WTC11 (cell line): ENCODE data around the gene FAF1. TPM values are rescaled to one million over a fixed set of nuclear protein-coding genes. Genes with fewer than 3 reads are reported as not detected.

Source experiments
- ATAC-seq: fragments of 200-7000 bp; cut with Tn5 transposase; 2 replicates; pipeline ENCODE4 v1.10.0; 2021; ENCODE audit warnings: mild to moderate bottlenecking, moderate library complexity
- CTCF ChIA-PET: fragments of 300-600 bp; sonication (Branson Sonifier 250); formaldehyde crosslinking; loops from one replicate; lab custom pipeline; 2021; ENCODE audit warnings: antibody characterized with exemption; lab: Charles Lee
- POLR2A ChIA-PET: fragments of 350-600 bp; sonication (Branson Sonifier 250); formaldehyde crosslinking; loops from one replicate; lab custom pipeline; 2021; ENCODE audit warnings: antibody characterized with exemption; lab: Charles Lee
- DNase-seq: peaks from one replicate; pipeline ENCODE4 v3.0.0; 2021; ENCODE audit warnings: low spot score
- H3K27ac Mint-ChIP-seq: 2 replicates; pipeline ENCODE4 v1.8.0; 2021; ENCODE audit warnings: mixed read lengths
- H3K27me3 Mint-ChIP-seq: 2 replicates; pipeline ENCODE4 v1.8.0; 2021; ENCODE audit warnings: low read depth, mild to moderate bottlenecking, moderate library complexity, mixed read lengths
- H3K36me3 Mint-ChIP-seq: 2 replicates; pipeline ENCODE4 v1.8.0; 2021; ENCODE audit warnings: mixed read lengths
- H3K4me1 Mint-ChIP-seq: 2 replicates; pipeline ENCODE4 v1.8.0; 2022; ENCODE audit warnings: mixed read lengths
- H3K4me3 Mint-ChIP-seq: 2 replicates; pipeline ENCODE4 v1.8.0; 2021; ENCODE audit warnings: mild to moderate bottlenecking, moderate library complexity, mixed read lengths
- H3K9me3 Mint-ChIP-seq: 2 replicates; pipeline ENCODE4 v1.8.0; 2021; ENCODE audit warnings: mixed read lengths
- ATF2 ChIP-seq: sonication (generic); formaldehyde crosslinking; IDR thresholded peaks from 2 replicates; pipeline ENCODE4 v1.8.1; 2022; ENCODE audit warnings: low read depth, missing genetic modification reagents, borderline replicate concordance
- CDX4 ChIP-seq: fragments of 250-450 bp; sonication (Bioruptor Pico); IDR thresholded peaks from 2 replicates; pipeline ENCODE4 v1.9.0; 2021; ENCODE audit warnings: moderate library complexity, mild to moderate bottlenecking, inconsistent platforms, borderline replicate concordance
- CREB1 ChIP-seq: sonication (generic); formaldehyde crosslinking; IDR thresholded peaks from 2 replicates; pipeline ENCODE4 v1.8.0; 2023; ENCODE audit warnings: mild to moderate bottlenecking, missing genetic modification reagents
- CREM ChIP-seq: sonication (generic); formaldehyde crosslinking; IDR thresholded peaks from 2 replicates; pipeline ENCODE4 v1.8.1; 2022; ENCODE audit warnings: mild to moderate bottlenecking, missing genetic modification reagents, moderate library complexity
- ELF4 ChIP-seq: sonication (generic); formaldehyde crosslinking; IDR thresholded peaks from 2 replicates; pipeline ENCODE4 v1.8.1; 2022; ENCODE audit warnings: low read depth, mild to moderate bottlenecking, moderate library complexity, missing genetic modification reagents
- FOXP4 ChIP-seq: sonication (generic); formaldehyde crosslinking; IDR thresholded peaks from 2 replicates; pipeline ENCODE4 v1.8.0; 2022; ENCODE audit warnings: mild to moderate bottlenecking, missing genetic modification reagents
- GRHL2 ChIP-seq: fragments of 250-450 bp; sonication (Bioruptor Pico); IDR thresholded peaks from 2 replicates; pipeline ENCODE4 v1.8.0; 2022; ENCODE audit warnings: mild to moderate bottlenecking, moderate library complexity; ENCODE audit not compliant: insufficient replicate concordance, severe bottlenecking
- GTF2I ChIP-seq: fragments of 250-450 bp; sonication (Bioruptor Pico); conservative IDR thresholded peaks from 2 replicates; pipeline ENCODE4 v1.4.0; 2021; ENCODE audit warnings: mild to moderate bottlenecking
- JAZF1 ChIP-seq: fragments of 250-450 bp; sonication (Bioruptor Pico); IDR thresholded peaks from 2 replicates; pipeline ENCODE4 v1.9.0; 2021; ENCODE audit warnings: moderate library complexity, mild to moderate bottlenecking, inconsistent platforms
- SMAD3 ChIP-seq: sonication (generic); formaldehyde crosslinking; IDR thresholded peaks from 2 replicates; pipeline ENCODE4 v1.8.0; 2022; ENCODE audit warnings: missing genetic modification reagents, mild to moderate bottlenecking, borderline replicate concordance
- SMAD4 ChIP-seq: sonication (generic); formaldehyde crosslinking; IDR thresholded peaks from 2 replicates; pipeline ENCODE4 v1.8.0; 2022; ENCODE audit warnings: mild to moderate bottlenecking, missing genetic modification reagents
- SOX15 ChIP-seq: fragments of 250-450 bp; sonication (Bioruptor Pico); IDR thresholded peaks from 2 replicates; pipeline ENCODE4 v1.9.0; 2021; ENCODE audit warnings: mild to moderate bottlenecking
- ZNF138 ChIP-seq: sonication (generic); formaldehyde crosslinking; conservative IDR thresholded peaks from 2 replicates; pipeline ENCODE4 v1.8.1; 2022; ENCODE audit warnings: mild to moderate bottlenecking, moderate library complexity, missing genetic modification reagents
- ZNF219 ChIP-seq: sonication (generic); formaldehyde crosslinking; IDR thresholded peaks from 2 replicates; pipeline ENCODE4 v1.8.0; 2023; ENCODE audit warnings: missing genetic modification reagents, mild to moderate bottlenecking, borderline replicate concordance
- ZNF263 ChIP-seq: sonication (generic); formaldehyde crosslinking; IDR thresholded peaks from 2 replicates; pipeline ENCODE4 v1.8.1; 2022; ENCODE audit warnings: low read depth, mild to moderate bottlenecking, moderate library complexity, missing genetic modification reagents
- ZNF512 ChIP-seq: sonication (generic); formaldehyde crosslinking; IDR thresholded peaks from 2 replicates; pipeline ENCODE4 v1.8.1; 2022; ENCODE audit warnings: missing genetic modification reagents, borderline replicate concordance
- total RNA-seq: library from RNA; stranded (reverse); gene quantifications from 3 replicates; pipeline ENCODE4 v1.2.3, GENCODE V29; 2021
- TF ChIP-seq, protein P1 (sequence below): sonication (generic); formaldehyde crosslinking; IDR thresholded peaks from 2 replicates; pipeline ENCODE4 v1.8.0; 2022; ENCODE audit warnings: mild to moderate bottlenecking, missing genetic modification reagents
- TF ChIP-seq, protein P2 (sequence below): fragments of 250-450 bp; sonication (Bioruptor Pico); IDR thresholded peaks from 2 replicates; pipeline ENCODE4 v2.1.2; 2022; ENCODE audit warnings: mild to moderate bottlenecking, moderate library complexity
- TF ChIP-seq, protein P3 (sequence below): sonication (generic); formaldehyde crosslinking; IDR thresholded peaks from 2 replicates; pipeline ENCODE4 v1.8.1; 2023; ENCODE audit warnings: mild to moderate bottlenecking, missing genetic modification reagents, borderline replicate concordance

Gene FAF1
- total RNA-seq, 1 experiment from 2014 or later, result 53.5 TPM

GRCh38 chr1:50989694-50990093 lies 29.6 kb upstream of the FAF1 start:
- CTCF ChIA-PET, result interaction anchor here (0.5 kb wide), 1 partner anchor 194 kb away, joined by 3 read pairs; no protein-coding TSS in a partner anchor
- POLR2A ChIA-PET, result no interaction called here
- DNase-seq (no peak), ATAC-seq (no peak)
- H3K27ac Mint-ChIP-seq, result no peak overlapping the region
- H3K27me3 Mint-ChIP-seq, result peaks cover 19% of the 10 kb centered on the region
- TF ChIP-seq, protein P1, sequence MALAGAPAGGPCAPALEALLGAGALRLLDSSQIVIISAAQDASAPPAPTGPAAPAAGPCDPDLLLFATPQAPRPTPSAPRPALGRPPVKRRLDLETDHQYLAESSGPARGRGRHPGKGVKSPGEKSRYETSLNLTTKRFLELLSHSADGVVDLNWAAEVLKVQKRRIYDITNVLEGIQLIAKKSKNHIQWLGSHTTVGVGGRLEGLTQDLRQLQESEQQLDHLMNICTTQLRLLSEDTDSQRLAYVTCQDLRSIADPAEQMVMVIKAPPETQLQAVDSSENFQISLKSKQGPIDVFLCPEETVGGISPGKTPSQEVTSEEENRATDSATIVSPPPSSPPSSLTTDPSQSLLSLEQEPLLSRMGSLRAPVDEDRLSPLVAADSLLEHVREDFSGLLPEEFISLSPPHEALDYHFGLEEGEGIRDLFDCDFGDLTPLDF (CRISPR knock-in tag), result no peak
- TF ChIP-seq, protein P2, sequence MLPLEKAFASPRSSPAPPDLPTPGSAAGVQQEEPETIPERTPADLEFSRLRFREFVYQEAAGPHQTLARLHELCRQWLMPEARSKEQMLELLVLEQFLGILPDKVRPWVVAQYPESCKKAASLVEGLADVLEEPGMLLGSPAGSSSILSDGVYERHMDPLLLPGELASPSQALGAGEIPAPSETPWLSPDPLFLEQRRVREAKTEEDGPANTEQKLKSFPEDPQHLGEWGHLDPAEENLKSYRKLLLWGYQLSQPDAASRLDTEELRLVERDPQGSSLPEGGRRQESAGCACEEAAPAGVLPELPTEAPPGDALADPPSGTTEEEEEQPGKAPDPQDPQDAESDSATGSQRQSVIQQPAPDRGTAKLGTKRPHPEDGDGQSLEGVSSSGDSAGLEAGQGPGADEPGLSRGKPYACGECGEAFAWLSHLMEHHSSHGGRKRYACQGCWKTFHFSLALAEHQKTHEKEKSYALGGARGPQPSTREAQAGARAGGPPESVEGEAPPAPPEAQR (CRISPR knock-in tag), result no peak
- TF ChIP-seq CREM (CRISPR knock-in tag) (no peak), SOX15 (CRISPR knock-in tag) (no peak), ZNF138 (no peak), ZNF219 (CRISPR knock-in tag) (no peak), CDX4 (CRISPR knock-in tag) (no peak), JAZF1 (CRISPR knock-in tag) (no peak), ZNF263 (CRISPR knock-in tag) (no peak), ZNF512 (CRISPR knock-in tag) (no peak), CREB1 (CRISPR knock-in tag) (no peak), ELF4 (no peak), GTF2I (CRISPR knock-in tag) (no peak), SMAD4 (CRISPR knock-in tag) (no peak), SMAD3 (CRISPR knock-in tag) (no peak), ATF2 (no peak), GRHL2 (CRISPR knock-in tag) (no peak), FOXP4 (CRISPR knock-in tag) (no peak)
- TF ChIP-seq, protein P3, sequence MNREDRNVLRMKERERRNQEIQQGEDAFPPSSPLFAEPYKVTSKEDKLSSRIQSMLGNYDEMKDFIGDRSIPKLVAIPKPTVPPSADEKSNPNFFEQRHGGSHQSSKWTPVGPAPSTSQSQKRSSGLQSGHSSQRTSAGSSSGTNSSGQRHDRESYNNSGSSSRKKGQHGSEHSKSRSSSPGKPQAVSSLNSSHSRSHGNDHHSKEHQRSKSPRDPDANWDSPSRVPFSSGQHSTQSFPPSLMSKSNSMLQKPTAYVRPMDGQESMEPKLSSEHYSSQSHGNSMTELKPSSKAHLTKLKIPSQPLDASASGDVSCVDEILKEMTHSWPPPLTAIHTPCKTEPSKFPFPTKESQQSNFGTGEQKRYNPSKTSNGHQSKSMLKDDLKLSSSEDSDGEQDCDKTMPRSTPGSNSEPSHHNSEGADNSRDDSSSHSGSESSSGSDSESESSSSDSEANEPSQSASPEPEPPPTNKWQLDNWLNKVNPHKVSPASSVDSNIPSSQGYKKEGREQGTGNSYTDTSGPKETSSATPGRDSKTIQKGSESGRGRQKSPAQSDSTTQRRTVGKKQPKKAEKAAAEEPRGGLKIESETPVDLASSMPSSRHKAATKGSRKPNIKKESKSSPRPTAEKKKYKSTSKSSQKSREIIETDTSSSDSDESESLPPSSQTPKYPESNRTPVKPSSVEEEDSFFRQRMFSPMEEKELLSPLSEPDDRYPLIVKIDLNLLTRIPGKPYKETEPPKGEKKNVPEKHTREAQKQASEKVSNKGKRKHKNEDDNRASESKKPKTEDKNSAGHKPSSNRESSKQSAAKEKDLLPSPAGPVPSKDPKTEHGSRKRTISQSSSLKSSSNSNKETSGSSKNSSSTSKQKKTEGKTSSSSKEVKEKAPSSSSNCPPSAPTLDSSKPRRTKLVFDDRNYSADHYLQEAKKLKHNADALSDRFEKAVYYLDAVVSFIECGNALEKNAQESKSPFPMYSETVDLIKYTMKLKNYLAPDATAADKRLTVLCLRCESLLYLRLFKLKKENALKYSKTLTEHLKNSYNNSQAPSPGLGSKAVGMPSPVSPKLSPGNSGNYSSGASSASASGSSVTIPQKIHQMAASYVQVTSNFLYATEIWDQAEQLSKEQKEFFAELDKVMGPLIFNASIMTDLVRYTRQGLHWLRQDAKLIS, result no peak
- H3K9me3 Mint-ChIP-seq, result peaks cover 5% of the 10 kb centered on the region; the same call in 1 of the 2 replicates
- no peaks in the 10 kb centered on the region for H3K36me3 Mint-ChIP-seq
- H3K4me3 Mint-ChIP-seq, result no peak overlapping the region
- no peaks in the 10 kb centered on the region for H3K4me1 Mint-ChIP-seq
